Lower leg skin (tissue), 3 donors: ENCODE data around the gene LEMD1.

Experiments
- POLR2A ChIP-seq, 2 donors: fragments of 450-650 bp; IDR thresholded peaks; one replicate each; pipeline ENCODE4 v1.6.1; 2016 to 2017; ENCODE audit warnings: antibody characterized with exemption in 2 of 2, mild to moderate bottlenecking in 1 of 2, moderate library complexity in 1 of 2
- TF ChIP-seq, protein P1 (sequence below), 3 donors: fragments of 450-650 bp; IDR thresholded peaks; one replicate each; pipeline ENCODE4 v1.5.1; 2016; ENCODE audit warnings: antibody characterized with exemption in 3 of 3, mild to moderate bottlenecking in 3 of 3, moderate library complexity in 2 of 3

DNA sequence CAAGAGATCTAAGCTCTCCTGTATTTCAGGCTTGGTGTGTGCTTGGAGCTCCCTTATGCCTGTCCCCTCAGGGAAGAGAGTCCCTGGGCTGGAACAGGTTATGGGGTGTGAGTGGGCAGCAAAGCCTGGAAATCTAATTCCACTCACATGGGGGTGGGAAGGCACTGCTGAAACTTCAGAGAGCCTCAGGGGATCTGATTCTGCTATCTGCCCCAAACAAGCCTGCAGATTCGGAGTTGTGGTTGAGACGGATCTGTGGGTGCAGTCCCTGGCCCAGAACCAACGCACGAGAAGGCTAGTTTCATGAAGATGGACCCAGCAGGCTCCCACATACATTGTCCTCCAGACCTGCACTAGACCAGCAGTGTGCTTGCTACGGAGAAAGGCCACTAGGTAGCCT is 31.1 kb upstream of the LEMD1 start:
- TF ChIP-seq POLR2A (IDR thresholded peaks at IDR 0.05), result no peak
- TF ChIP-seq, protein P1, sequence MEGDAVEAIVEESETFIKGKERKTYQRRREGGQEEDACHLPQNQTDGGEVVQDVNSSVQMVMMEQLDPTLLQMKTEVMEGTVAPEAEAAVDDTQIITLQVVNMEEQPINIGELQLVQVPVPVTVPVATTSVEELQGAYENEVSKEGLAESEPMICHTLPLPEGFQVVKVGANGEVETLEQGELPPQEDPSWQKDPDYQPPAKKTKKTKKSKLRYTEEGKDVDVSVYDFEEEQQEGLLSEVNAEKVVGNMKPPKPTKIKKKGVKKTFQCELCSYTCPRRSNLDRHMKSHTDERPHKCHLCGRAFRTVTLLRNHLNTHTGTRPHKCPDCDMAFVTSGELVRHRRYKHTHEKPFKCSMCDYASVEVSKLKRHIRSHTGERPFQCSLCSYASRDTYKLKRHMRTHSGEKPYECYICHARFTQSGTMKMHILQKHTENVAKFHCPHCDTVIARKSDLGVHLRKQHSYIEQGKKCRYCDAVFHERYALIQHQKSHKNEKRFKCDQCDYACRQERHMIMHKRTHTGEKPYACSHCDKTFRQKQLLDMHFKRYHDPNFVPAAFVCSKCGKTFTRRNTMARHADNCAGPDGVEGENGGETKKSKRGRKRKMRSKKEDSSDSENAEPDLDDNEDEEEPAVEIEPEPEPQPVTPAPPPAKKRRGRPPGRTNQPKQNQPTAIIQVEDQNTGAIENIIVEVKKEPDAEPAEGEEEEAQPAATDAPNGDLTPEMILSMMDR (IDR thresholded peaks at IDR 0.05), result no peak
